NB4 (cell line): ENCODE data around the gene IFNLR1.

ENCODE experiments used
- DNase-seq: peaks from one replicate; pipeline ENCODE4 v3.0.0; 2010; ENCODE audit warnings: low read depth
- H3K4me3 ChIP-seq: one replicate; pipeline ENCODE4 v1.5.1; 2011; ENCODE audit warnings: mild to moderate bottlenecking, low read depth, low read length, moderate library complexity
- MYC ChIP-seq: IDR thresholded peaks from 2 replicates; pipeline ENCODE4 v1.6.1; 2011; ENCODE audit warnings: low read depth, low read length
- POLR2A ChIP-seq: IDR thresholded peaks from 2 replicates; pipeline ENCODE4 v1.6.1; 2011; ENCODE audit warnings: mild to moderate bottlenecking; ENCODE audit not compliant: insufficient read length; ENCODE audit errors: extremely low read depth
- TF ChIP-seq, protein P1 (sequence below): IDR thresholded peaks from one replicate; pipeline ENCODE4 v1.5.1; 2012; ENCODE audit warnings: low read depth, low read length
- TF ChIP-seq, protein P2 (sequence below): IDR thresholded peaks from 2 replicates; pipeline ENCODE4 v1.6.1; 2011; ENCODE audit warnings: low read depth, low read length

Gene IFNLR1

DNA sequence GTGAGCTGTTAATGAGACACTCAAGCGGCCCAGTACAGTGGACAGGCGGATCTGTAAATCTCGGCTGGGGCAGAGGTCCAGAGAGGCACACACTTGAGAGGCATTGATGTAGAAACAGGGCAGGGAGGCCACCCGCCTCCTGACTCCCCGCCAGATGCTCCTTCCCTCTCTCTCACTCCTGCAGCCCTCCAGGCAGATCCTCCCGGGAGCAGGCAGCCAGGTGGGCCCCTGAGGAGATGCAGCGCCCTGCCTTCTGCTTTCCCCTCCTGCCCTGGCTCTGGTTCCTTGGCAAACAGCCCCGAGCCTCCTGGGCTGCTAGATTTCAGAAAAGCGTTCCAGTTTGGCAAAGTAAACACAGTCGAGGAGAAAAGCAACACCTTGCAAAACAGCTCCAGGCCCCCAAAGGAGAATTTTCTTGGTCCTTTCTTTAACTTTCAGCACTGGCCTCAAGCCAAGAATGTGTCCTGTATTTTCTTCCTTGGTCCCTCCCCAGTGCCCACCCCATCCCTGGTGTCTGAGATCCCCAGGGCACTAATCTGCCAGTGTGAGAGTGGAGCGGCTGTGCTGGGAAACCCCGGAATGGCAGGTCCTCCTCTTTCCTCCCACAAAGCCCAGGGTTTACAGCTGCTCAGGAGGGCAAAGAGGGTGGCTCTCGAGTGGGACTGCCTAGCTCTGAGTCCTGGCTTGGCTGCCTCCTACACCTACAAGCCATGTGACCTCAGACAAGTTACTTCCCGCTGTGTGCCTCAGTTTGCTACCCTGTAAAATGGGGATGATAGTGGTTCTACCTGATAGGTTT lies 29.4 kb upstream of the IFNLR1 start:
- DNase-seq: no peak
- TF ChIP-seq, protein P1, sequence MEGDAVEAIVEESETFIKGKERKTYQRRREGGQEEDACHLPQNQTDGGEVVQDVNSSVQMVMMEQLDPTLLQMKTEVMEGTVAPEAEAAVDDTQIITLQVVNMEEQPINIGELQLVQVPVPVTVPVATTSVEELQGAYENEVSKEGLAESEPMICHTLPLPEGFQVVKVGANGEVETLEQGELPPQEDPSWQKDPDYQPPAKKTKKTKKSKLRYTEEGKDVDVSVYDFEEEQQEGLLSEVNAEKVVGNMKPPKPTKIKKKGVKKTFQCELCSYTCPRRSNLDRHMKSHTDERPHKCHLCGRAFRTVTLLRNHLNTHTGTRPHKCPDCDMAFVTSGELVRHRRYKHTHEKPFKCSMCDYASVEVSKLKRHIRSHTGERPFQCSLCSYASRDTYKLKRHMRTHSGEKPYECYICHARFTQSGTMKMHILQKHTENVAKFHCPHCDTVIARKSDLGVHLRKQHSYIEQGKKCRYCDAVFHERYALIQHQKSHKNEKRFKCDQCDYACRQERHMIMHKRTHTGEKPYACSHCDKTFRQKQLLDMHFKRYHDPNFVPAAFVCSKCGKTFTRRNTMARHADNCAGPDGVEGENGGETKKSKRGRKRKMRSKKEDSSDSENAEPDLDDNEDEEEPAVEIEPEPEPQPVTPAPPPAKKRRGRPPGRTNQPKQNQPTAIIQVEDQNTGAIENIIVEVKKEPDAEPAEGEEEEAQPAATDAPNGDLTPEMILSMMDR: no peak
- TF ChIP-seq MYC (no peak), POLR2A (no peak)
- TF ChIP-seq, protein P2, sequence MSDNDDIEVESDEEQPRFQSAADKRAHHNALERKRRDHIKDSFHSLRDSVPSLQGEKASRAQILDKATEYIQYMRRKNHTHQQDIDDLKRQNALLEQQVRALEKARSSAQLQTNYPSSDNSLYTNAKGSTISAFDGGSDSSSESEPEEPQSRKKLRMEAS: no peak
- H3K4me3 ChIP-seq: no peak overlapping the region

DNA sequence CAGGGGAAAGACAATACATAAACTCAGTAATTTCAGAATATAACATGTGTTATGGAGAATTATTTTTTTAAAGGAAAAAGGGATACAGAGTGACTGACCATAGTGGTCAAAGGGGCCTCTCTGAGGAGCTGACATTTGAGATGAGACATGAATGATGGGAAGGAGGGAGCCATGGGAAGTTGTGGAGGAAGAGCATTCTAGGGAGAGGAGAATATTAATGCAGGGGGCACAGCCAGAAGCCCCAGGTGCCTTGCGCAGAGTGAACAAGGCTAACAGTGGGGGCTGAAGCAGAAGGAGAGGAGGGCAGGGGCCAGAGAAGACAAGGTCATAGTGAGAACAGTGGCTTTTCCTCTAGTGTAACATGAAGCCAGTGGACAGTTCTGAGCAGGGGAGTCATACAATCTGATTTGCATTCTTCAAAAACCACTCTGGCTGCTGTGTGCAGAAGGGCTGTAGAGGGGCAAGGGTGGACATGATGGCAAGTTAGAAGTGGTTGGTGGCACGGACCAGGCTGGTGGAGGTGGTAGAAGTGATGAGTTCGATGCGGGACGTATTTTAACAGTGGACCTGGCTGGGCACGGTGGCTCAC lies 28.2 kb upstream of the IFNLR1 start:
- TF ChIP-seq, protein P2: no peak
- TF ChIP-seq, protein P1: no peak
- TF ChIP-seq MYC (no peak), POLR2A (no peak)
- no peak for DNase-seq
- no peak overlapping the region for H3K4me3 ChIP-seq

DNA sequence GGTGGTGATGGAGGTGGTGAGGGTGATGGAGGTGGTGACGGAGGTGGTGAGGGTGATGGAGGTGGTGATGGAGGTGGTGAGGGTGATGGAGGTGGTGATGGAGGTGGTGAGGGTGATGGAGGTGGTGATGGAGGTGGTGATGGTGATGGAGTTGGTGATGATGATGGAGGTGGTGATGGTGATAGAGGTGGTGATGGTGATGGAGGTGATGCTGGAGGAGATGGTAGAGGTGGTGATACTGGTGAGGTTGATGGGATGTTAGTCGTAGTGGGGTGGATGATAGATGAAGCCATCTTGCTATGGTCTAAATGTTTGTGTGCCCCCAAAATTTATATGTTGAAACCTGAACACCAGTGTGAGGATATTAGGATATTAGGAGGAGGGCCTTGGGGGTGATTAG lies 25.3 kb upstream of the IFNLR1 start:
- H3K4me3 ChIP-seq: no peak overlapping the region
- TF ChIP-seq, protein P2: no peak
- TF ChIP-seq MYC: no peak
- TF ChIP-seq, protein P1: no peak
- TF ChIP-seq POLR2A: no peak
- DNase-seq: no peak

DNA sequence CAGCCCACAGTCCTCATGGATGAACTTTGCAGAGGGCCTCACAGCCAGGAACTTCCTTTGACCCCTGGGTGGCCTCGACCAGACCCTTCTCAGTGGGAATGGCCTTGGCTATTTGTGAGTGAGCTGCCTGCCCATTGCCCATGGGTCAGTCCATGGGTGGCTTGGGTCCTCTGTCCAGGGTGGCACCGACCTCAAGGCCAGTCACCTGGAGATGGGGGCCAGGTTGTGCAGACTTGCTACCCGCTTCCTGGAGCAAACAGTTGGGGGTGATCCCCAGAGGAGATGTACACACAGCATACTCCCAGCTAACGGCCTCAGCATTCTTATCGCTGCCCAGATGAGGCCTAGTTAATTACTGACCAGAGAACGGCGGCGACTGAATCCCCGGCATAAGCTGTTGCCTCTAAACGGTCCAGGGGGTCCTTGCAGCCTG lies 23.1 kb upstream of the IFNLR1 start:
- no peak for DNase-seq
- TF ChIP-seq POLR2A (no peak), MYC (no peak)
- TF ChIP-seq, protein P1: no peak
- TF ChIP-seq, protein P2: no peak
- no peak overlapping the region for H3K4me3 ChIP-seq

DNA sequence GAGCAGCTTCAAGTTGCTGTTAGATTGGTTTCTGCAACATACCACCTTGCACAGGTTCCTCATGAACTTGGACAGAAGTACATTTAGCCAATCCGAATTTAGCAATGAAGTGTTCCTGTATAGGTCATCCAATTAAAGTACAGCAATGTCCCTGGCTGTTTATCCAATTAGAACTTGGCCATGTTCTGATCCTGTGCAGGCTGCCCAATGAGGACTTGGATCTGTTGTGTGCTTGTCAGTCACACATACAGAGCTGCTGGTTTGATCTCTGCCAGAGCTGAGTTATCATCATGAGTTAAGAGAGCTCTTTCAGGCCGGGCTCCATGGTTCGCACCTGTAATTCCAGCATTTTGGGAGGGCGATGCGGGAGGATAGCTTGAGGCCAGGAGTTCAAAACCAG lies 22.0 kb upstream of the IFNLR1 start:
- no peak for DNase-seq
- TF ChIP-seq, protein P2: no peak
- TF ChIP-seq POLR2A: no peak
- TF ChIP-seq MYC: no peak
- TF ChIP-seq, protein P1: no peak
- no peak overlapping the region for H3K4me3 ChIP-seq
